T-helper 1 cell treated with Interleukin-12 subunit alpha and Interleukin-12 subunit beta and Interleukin-4 antibody, amounts not matched to agents 30 μg/mL and 1 μg/mL, for 36 hours (primary cell): ENCODE data around the gene GSTM1.
"Not testable (repeated sequence)": the region's sequence is repeated elsewhere in the genome, so short reads cannot be mapped to it uniquely, and the experiment has no call there.

Source experiments
- H3K27ac Mint-ChIP-seq: one replicate; pipeline ENCODE4 v1.8.0; 2021; ENCODE audit warnings: mild to moderate bottlenecking, mixed read lengths
- H3K27me3 Mint-ChIP-seq: one replicate; pipeline ENCODE4 v1.8.0; 2021; ENCODE audit warnings: low read depth, mixed read lengths
- H3K36me3 Mint-ChIP-seq: one replicate; pipeline ENCODE4 v1.8.0; 2021; ENCODE audit warnings: low read depth, mixed read lengths
- H3K4me1 Mint-ChIP-seq: one replicate; pipeline ENCODE4 v1.8.0; 2021; ENCODE audit warnings: low read depth, mixed read lengths
- H3K4me3 Mint-ChIP-seq: one replicate; pipeline ENCODE4 v1.8.0; 2021; ENCODE audit warnings: mild to moderate bottlenecking, moderate library complexity, mixed read lengths
- H3K9me3 Mint-ChIP-seq: one replicate; pipeline ENCODE4 v1.8.0; 2021; ENCODE audit warnings: mixed read lengths

Gene GSTM1

DNA sequence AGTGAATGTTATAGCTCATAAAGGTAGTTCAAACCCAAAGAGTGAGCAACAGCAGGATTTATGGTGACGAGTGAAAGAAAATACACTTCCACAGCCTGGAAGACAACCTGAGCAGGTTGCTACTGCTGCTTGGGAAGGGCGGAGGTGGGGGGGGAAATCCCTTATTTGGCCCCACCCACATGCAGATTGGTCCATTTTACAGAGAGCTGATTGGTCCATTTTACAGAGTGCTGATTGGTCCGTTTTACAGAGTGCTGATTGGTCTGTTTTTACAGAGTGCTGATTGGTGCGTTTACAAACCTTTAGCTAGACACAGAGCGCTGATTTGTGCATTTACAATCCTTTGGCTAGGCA lies 17.7 kb upstream of the GSTM1 start:
- peaks cover 24% of the 10 kb centered on the region for H3K4me1 Mint-ChIP-seq
- not testable (repeated sequence) for H3K9me3 Mint-ChIP-seq, H3K27me3 Mint-ChIP-seq, H3K36me3 Mint-ChIP-seq
- H3K4me3 Mint-ChIP-seq: peak overlapping the region; percentile 66
- H3K27ac Mint-ChIP-seq: peak overlapping the region; percentile 57

GRCh38 chr1:109671067-109671466 lies 16.6 kb upstream of the GSTM1 start:
- Mint-ChIP-seq H3K27me3 (no peaks in the 10 kb centered on the region), H3K4me1 (peaks cover 24% of the 10 kb centered on the region), H3K36me3 (peaks cover 9% of the 10 kb centered on the region), H3K27ac (no peak overlapping the region), H3K4me3 (no peak overlapping the region), H3K9me3 (no peaks in the 10 kb centered on the region)

DNA sequence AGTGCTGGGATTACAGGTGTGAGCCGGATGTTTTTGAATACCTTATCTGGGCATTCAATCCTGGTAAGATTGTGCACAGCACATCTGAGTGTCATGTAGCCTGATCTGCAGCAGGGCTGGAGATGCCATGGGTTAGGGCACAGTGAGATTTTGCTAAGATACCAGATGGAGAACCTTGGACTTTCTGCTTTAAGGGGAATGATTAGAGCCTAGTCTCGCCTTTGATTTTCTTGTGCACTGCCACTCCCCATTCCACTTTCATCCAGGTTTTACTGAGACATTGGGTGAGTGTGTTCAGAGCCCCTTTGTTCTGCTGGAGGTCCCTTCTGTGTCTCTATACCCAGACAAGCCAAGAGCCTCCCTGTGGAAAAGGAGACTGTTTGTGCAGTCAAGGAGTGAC lies 13.8 kb upstream of the GSTM1 start:
- H3K4me3 Mint-ChIP-seq, H3K9me3 Mint-ChIP-seq, H3K27me3 Mint-ChIP-seq, H3K36me3 Mint-ChIP-seq, H3K27ac Mint-ChIP-seq: not testable (repeated sequence)
- H3K4me1 Mint-ChIP-seq: peaks cover 16% of the 10 kb centered on the region

DNA sequence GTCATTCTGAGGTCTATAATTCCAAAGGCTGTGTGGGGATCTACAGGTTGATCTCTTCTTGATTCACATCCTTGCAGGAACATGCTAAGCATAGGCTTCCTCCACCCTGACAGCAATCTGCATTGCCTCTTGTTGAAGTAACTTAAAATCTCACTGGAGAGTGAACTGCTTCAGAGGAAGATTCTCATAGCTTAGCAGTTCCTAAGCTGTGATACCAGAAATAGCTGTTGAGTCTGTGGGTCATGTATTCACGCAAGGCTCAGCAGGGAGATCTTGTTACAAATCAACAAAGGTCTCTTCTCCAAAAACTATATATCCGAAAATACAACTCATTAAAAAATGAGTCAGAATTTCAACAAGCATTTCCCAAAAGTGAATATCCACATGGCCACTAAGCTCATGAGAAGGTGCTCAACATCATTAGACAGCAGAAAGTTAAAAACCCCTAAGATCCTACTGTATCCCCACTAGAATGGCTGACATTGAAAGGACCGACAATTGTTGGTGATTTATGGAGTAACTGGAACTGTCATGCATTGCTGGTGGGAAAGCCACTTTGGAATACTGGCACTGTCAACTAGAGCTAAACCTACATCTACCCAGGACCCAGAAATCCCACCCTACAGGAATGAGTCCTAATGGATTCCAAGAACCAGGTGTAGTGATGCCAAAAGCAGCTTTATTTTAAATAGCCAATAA lies 10.8 kb upstream of the GSTM1 start:
- H3K36me3 Mint-ChIP-seq, H3K4me3 Mint-ChIP-seq, H3K4me1 Mint-ChIP-seq, H3K27ac Mint-ChIP-seq, H3K27me3 Mint-ChIP-seq, H3K9me3 Mint-ChIP-seq: not testable (repeated sequence)

DNA sequence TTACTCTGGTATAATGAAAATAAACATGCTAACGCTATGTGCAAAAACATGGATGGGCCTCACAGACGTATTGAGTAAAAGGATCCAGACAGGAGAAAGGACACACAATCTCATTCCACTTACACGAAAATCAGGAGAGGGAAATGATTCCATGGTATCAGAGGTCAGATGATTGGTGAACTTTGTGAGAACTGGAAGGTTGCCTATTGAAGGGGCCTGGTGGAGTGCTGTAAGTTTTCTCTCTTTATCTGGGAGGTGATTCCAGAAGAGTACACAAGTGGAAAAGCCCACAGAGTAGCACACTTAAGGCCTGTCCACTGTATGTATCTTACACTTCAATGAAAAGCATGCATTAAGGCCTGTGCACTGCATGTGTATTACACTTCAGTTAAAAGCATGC lies 10.2 kb upstream of the GSTM1 start:
- Mint-ChIP-seq H3K9me3 (no peaks in the 10 kb centered on the region), H3K36me3 (no peaks in the 10 kb centered on the region), H3K27ac (no peak overlapping the region), H3K4me3 (no peak overlapping the region), H3K4me1 (no peaks in the 10 kb centered on the region), H3K27me3 (no peaks in the 10 kb centered on the region)

DNA sequence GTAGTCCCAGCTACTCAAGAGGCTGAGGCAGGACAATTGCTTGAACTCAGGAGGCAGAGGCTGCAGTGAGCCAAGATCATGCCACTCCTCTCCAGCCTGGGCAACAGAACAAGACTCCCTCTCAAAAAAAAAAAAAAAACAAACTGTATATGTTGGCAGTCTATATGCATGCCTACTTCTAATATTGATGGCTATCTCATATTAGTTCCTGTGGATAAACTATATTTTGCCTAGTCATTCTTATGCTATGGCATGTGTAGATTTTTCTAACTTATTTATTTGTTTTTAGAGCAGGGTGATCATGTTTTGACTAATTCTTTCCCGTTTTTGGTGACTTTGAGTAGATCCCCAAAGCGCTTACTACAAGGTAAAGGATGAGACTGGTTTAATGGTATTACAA lies 9.0 kb upstream of the GSTM1 start:
- H3K9me3 Mint-ChIP-seq, H3K4me3 Mint-ChIP-seq, H3K36me3 Mint-ChIP-seq: not testable (repeated sequence)

GRCh38 chr1:109684777-109685176 lies 2.8 kb upstream of the GSTM1 start:
- peaks cover 13% of the 10 kb centered on the region for H3K36me3 Mint-ChIP-seq
- not testable (repeated sequence) for H3K9me3 Mint-ChIP-seq

More for the DNA sequence above, 9.0 kb upstream of the GSTM1 start:
- not testable (repeated sequence) for H3K27ac Mint-ChIP-seq, H3K4me1 Mint-ChIP-seq, H3K27me3 Mint-ChIP-seq

DNA sequence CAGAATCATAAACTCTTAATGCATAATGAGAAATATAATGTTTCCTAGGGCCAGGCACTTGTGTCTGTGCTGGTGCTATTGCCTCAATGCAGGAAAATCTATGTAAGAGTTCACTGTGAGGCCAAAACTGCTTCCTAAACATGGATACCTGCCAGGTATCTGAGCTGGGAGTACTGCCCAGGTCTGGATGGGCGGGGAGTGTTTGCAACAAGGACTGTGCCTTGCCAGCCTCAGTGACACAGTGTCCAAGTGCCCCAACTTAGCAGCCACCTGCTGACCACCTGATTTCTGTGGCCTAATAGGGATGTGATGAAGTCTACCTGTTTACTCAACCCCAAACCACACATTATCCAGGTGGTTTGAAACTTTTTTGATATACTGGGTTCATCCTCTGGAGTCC lies 2.2 kb upstream of the GSTM1 start:
- H3K36me3 Mint-ChIP-seq: peaks cover 16% of the 10 kb centered on the region
- H3K9me3 Mint-ChIP-seq, H3K4me3 Mint-ChIP-seq, H3K27me3 Mint-ChIP-seq, H3K27ac Mint-ChIP-seq: not testable (repeated sequence)
- H3K4me1 Mint-ChIP-seq: peaks cover 18% of the 10 kb centered on the region

More at GRCh38 chr1:109684777-109685176, 2.8 kb upstream of the GSTM1 start:
- H3K4me1 Mint-ChIP-seq: peaks cover 17% of the 10 kb centered on the region
- not testable (repeated sequence) for H3K27ac Mint-ChIP-seq, H3K4me3 Mint-ChIP-seq, H3K27me3 Mint-ChIP-seq

- not testable (repeated sequence) for H3K27me3 Mint-ChIP-seq, H3K9me3 Mint-ChIP-seq, H3K27ac Mint-ChIP-seq, H3K4me3 Mint-ChIP-seq
- H3K36me3 Mint-ChIP-seq: peaks cover 20% of the 10 kb centered on the region
- H3K4me1 Mint-ChIP-seq: peaks cover 18% of the 10 kb centered on the region
Observed at GRCh38 chr1:109685890-109686289, 1.7 kb upstream of the GSTM1 start.

DNA sequence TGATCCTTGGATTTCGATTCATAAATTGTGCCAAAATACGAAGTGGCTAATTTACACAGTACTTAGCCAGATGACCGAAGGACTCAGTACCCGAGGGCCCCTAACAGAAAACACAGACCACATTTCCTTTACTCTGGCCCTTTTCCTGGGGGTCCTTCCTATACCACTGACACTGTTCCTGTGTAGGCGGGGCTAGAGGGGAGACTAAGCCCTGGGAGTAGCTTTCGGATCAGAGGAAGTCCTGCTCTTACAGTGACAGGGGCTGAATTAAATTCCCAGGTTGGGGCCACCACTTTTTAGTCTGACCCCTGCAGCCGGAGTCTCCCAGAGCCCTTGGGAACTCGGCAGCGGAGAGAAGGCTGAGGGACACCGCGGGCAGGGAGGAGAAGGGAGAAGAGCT lies 508 bp upstream of the GSTM1 start:
- H3K4me3 Mint-ChIP-seq: peak overlapping the region; percentile 91
- peaks cover 20% of the 10 kb centered on the region for H3K36me3 Mint-ChIP-seq
- peaks cover 20% of the 10 kb centered on the region for H3K4me1 Mint-ChIP-seq

GRCh38 chr1:109689844-109690405 lies 2.3 kb downstream of the GSTM1 start:
- Mint-ChIP-seq H3K4me3 (peak overlapping the region; percentile 68), H3K9me3 (peaks cover 4% of the 10 kb centered on the region), H3K4me1 (peaks cover 20% of the 10 kb centered on the region), H3K27me3 (no peaks in the 10 kb centered on the region), H3K27ac (no peak overlapping the region), H3K36me3 (peaks cover 18% of the 10 kb centered on the region)

More for the DNA sequence above, 508 bp upstream of the GSTM1 start:
- H3K27me3 Mint-ChIP-seq, H3K9me3 Mint-ChIP-seq: not testable (repeated sequence)
- peak overlapping the region; percentile 91 for H3K27ac Mint-ChIP-seq

- no peaks in the 10 kb centered on the region for H3K27me3 Mint-ChIP-seq
- H3K27ac Mint-ChIP-seq: no peak overlapping the region
- H3K9me3 Mint-ChIP-seq: no peaks in the 10 kb centered on the region
- peaks cover 20% of the 10 kb centered on the region for H3K4me1 Mint-ChIP-seq
- peaks cover 15% of the 10 kb centered on the region for H3K36me3 Mint-ChIP-seq
- H3K4me3 Mint-ChIP-seq: no peak overlapping the region
Observed at GRCh38 chr1:109691759-109692158, 4.1 kb downstream of the GSTM1 start.

- H3K27ac Mint-ChIP-seq, H3K4me1 Mint-ChIP-seq, H3K9me3 Mint-ChIP-seq, H3K27me3 Mint-ChIP-seq, H3K4me3 Mint-ChIP-seq: not testable (repeated sequence)
- peaks cover 13% of the 10 kb centered on the region for H3K36me3 Mint-ChIP-seq
Observed at GRCh38 chr1:109694400-109694799, 6.8 kb downstream of the GSTM1 start.

DNA sequence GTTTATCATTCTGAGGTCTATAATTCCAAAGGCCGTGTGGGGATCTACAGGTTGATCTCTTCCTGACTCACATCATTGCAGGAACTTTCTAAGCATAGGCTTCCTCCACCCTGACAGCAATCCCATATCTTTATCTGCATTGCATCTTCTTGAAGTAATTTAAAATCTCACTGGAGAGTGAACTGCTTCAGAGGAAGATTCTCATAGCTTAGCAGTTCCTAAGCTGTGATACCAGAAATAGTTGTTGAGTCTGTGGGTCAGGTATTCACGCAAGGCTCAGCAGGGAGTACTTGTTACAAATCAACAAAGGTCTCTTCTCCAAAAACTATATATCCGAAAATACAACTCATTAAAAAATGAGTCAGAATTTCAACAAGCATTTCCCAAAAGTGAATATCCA lies 7.5 kb downstream of the GSTM1 start:
- H3K36me3 Mint-ChIP-seq, H3K27ac Mint-ChIP-seq, H3K9me3 Mint-ChIP-seq, H3K4me1 Mint-ChIP-seq, H3K27me3 Mint-ChIP-seq, H3K4me3 Mint-ChIP-seq: not testable (repeated sequence)

- Mint-ChIP-seq H3K9me3 (no peaks in the 10 kb centered on the region), H3K4me3 (no peak overlapping the region), H3K4me1 (no peaks in the 10 kb centered on the region), H3K36me3 (peaks cover 2% of the 10 kb centered on the region), H3K27me3 (no peaks in the 10 kb centered on the region), H3K27ac (no peak overlapping the region)
Observed at GRCh38 chr1:109697066-109697465, 9.4 kb downstream of the GSTM1 start.

DNA sequence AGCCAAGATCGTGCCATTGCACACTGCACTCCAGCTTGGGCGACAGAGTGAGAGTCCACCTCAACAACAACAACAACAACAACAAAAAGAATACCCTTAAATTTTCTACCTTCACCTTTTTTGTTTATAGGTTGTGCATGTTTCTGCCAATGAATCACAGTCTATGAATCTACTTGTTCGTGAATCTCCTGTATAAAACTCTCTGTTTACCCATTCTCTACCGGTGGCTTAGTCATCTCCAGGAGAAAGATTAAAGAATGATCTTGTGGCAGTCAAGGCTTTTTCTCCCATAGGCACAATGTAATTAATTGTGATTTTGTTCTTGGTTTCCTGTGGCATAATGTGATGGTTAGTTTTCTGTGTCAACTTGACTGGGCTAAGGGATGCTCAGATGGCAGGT lies 10.2 kb downstream of the GSTM1 start:
- not testable (repeated sequence) for H3K9me3 Mint-ChIP-seq, H3K27ac Mint-ChIP-seq, H3K36me3 Mint-ChIP-seq, H3K4me3 Mint-ChIP-seq, H3K4me1 Mint-ChIP-seq, H3K27me3 Mint-ChIP-seq
